H1 (cell line): Measurements from ENCODE around the gene CD44. TPM values are rescaled to one million over a fixed set of nuclear protein-coding genes. Genes with fewer than 3 reads are reported as not detected.

Experiments
- CTCF ChIA-PET: fragments of 300-600 bp; sonication (Branson Sonifier 250); formaldehyde crosslinking; loops from one replicate; lab custom pipeline; 2021; ENCODE audit not compliant: partially characterized antibody; lab: Charles Lee
- POLR2A ChIA-PET: fragments of 300-600 bp; sonication (Branson Sonifier 250); formaldehyde crosslinking; loops from one replicate; lab custom pipeline; 2021; ENCODE audit warnings: inconsistent platforms; ENCODE audit not compliant: partially characterized antibody; lab: Charles Lee
- DNase-seq, 2 experiments: peaks; one replicate each; pipeline versions ENCODE4 v3.0.0 to v3.0.0-alpha.2; 2010 to 2022; ENCODE audit warnings: low spot score in 2 of 2, low read depth in 1 of 2, mixed read lengths in 1 of 2
- FAIRE-seq: peaks from 2 replicates; lab custom pipeline; 2011; peaks lifted over from hg19 to GRCh38; lab: Jason Lieb, UNC
- H2AFZ ChIP-seq: 2 replicates; pipeline ENCODE4 v1.8.1; 2012; ENCODE audit warnings: low read length, inconsistent platforms
- H2AK5ac ChIP-seq: 2 replicates; pipeline ENCODE4 v1.6.1; 2013; ENCODE audit warnings: low read depth, low read length
- H2BK120ac ChIP-seq: replicated peaks from 2 replicates; pipeline ENCODE3; 2013; ENCODE audit warnings: low read depth, low read length, inconsistent platforms
- H2BK12ac ChIP-seq: 2 replicates; pipeline ENCODE4 v1.6.1; 2013; ENCODE audit warnings: low read depth, low read length
- H2BK15ac ChIP-seq: 2 replicates; pipeline ENCODE4 v1.6.1; 2013; ENCODE audit warnings: low read length
- H2BK20ac ChIP-seq: 2 replicates; pipeline ENCODE4 v1.6.1; 2013; ENCODE audit warnings: low read length
- H2BK5ac ChIP-seq: 2 replicates; pipeline ENCODE4 v1.6.1; 2013; ENCODE audit warnings: low read depth, low read length
- H3K14ac ChIP-seq: 2 replicates; pipeline ENCODE4 v1.6.1; 2013; ENCODE audit warnings: inconsistent platforms; ENCODE audit not compliant: insufficient read length
- H3K18ac ChIP-seq: 2 replicates; pipeline ENCODE4 v1.6.1; 2013; ENCODE audit warnings: low read length; ENCODE audit errors: extremely low read depth
- H3K23ac ChIP-seq: 2 replicates; pipeline ENCODE4 v1.6.1; 2013; ENCODE audit warnings: inconsistent platforms; ENCODE audit not compliant: insufficient read length
- H3K23me2 ChIP-seq: 2 replicates; pipeline ENCODE4 v1.6.1; 2013; ENCODE audit warnings: low read depth, low read length
- H3K27ac ChIP-seq: 2 replicates; pipeline ENCODE4 v1.6.1; 2011; ENCODE audit warnings: low read depth, low read length, inconsistent platforms
- H3K27me3 ChIP-seq, 4 experiments: replicated peaks in 1 of 4; 1 replicate in 1 of 4; 2 replicates in 3 of 4; pipeline versions ENCODE4 v1.6.1 to v1.8.1; 2011 to 2013; ENCODE audit warnings: low read length in 3 of 4, mild to moderate bottlenecking in 3 of 4, inconsistent platforms in 2 of 4, mixed read lengths in 2 of 4, moderate library complexity in 1 of 4; ENCODE audit not compliant: control insufficient read depth in 3 of 4, insufficient read depth in 3 of 4; ENCODE audit errors: extremely low read depth in 1 of 4
- H3K36me3 ChIP-seq, 4 experiments: 2 replicates each; pipeline versions ENCODE4 v1.6.1 to v1.8.1; 2011 to 2013; ENCODE audit warnings: mild to moderate bottlenecking in 4 of 4, low read length in 3 of 4, moderate library complexity in 2 of 4, control low read depth in 1 of 4, inconsistent platforms in 1 of 4; ENCODE audit not compliant: insufficient read depth in 4 of 4, control insufficient read depth in 2 of 4
- H3K4ac ChIP-seq: replicated peaks from 2 replicates; pipeline ENCODE3; 2013; ENCODE audit warnings: low read length, low read depth, mixed read lengths, inconsistent platforms; ENCODE audit not compliant: insufficient read length
- H3K4me1 ChIP-seq, 4 experiments: replicated peaks in 1 of 4; 1 replicate in 1 of 4; 2 replicates in 3 of 4; pipeline versions ENCODE4 v1.6.1 to v1.8.1; 2011 to 2013; ENCODE audit warnings: low read length in 3 of 4, inconsistent platforms in 2 of 4, mixed read lengths in 1 of 4; ENCODE audit not compliant: insufficient read depth in 4 of 4, control insufficient read depth in 3 of 4
- H3K4me2 ChIP-seq, 2 experiments: 2 replicates each; pipeline versions ENCODE4 v1.6.1 to v1.8.1; 2011 to 2013; ENCODE audit warnings: low read depth in 2 of 2, low read length in 2 of 2, control low read depth in 1 of 2, inconsistent platforms in 1 of 2, mild to moderate bottlenecking in 1 of 2; ENCODE audit not compliant: insufficient read depth in 1 of 2
- H3K4me3 ChIP-seq, 4 experiments: fragments of 200-600, 300-600 bp in 1 of 4; sonication (generic), shearing (Covaris generic), sonication (Bioruptor Twin) in 1 of 4; 2 replicates each; pipeline versions ENCODE4 v1.5.1 to v1.8.1; 2011 to 2016; ENCODE audit warnings: low read length in 4 of 4, low read depth in 3 of 4, control low read depth in 2 of 4, inconsistent platforms in 2 of 4, mild to moderate bottlenecking in 2 of 4, mixed read lengths in 1 of 4, moderate library complexity in 1 of 4; ENCODE audit not compliant: insufficient read depth in 2 of 4; ENCODE audit errors: extremely low read depth in 1 of 4
- H3K56ac ChIP-seq: replicated peaks from 2 replicates; pipeline ENCODE3; 2013; ENCODE audit warnings: low read depth, mild to moderate bottlenecking, mixed read lengths, low read length, inconsistent platforms; ENCODE audit not compliant: insufficient read length
- H3K79me1 ChIP-seq: 2 replicates; pipeline ENCODE4 v1.6.1; 2013; ENCODE audit warnings: low read depth, low read length, control low read depth
- H3K79me2 ChIP-seq, 2 experiments: 2 replicates each; pipeline versions ENCODE4 v1.6.1 to v1.8.1; 2012 to 2013; ENCODE audit warnings: low read length in 2 of 2, mild to moderate bottlenecking in 2 of 2, inconsistent platforms in 1 of 2; ENCODE audit not compliant: insufficient read depth in 2 of 2, control insufficient read depth in 1 of 2
- H3K9ac ChIP-seq, 4 experiments: replicated peaks in 1 of 4; 1 replicate in 1 of 4; 2 replicates in 3 of 4; pipeline versions ENCODE4 v1.6.1 to v1.8.1; 2011 to 2013; ENCODE audit warnings: low read depth in 3 of 4, low read length in 3 of 4, control low read depth in 2 of 4, mild to moderate bottlenecking in 2 of 4, moderate library complexity in 2 of 4, inconsistent platforms in 1 of 4; ENCODE audit errors: extremely low read depth in 1 of 4
- H3K9me3 ChIP-seq, 2 experiments: 2 replicates each; pipeline versions ENCODE4 v1.6.1 to v1.8.1; 2012 to 2013; ENCODE audit warnings: mild to moderate bottlenecking in 2 of 2, moderate library complexity in 2 of 2, control low read depth in 1 of 2, inconsistent platforms in 1 of 2, low read depth in 1 of 2, low read length in 1 of 2, mixed read lengths in 1 of 2; ENCODE audit not compliant: insufficient read depth in 2 of 2
- H4K20me1 ChIP-seq, 2 experiments: replicated peaks in 1 of 2; 2 replicates each; pipeline versions ENCODE3 to v1.8.1; 2011 to 2013; ENCODE audit warnings: inconsistent platforms in 2 of 2, low read length in 2 of 2, mild to moderate bottlenecking in 1 of 2; ENCODE audit not compliant: insufficient read depth in 2 of 2, control insufficient read depth in 1 of 2
- H4K5ac ChIP-seq: 2 replicates; pipeline ENCODE4 v1.6.1; 2013; ENCODE audit warnings: low read length, low read depth, mixed read lengths, inconsistent platforms; ENCODE audit not compliant: insufficient read length
- H4K8ac ChIP-seq: 2 replicates; pipeline ENCODE4 v1.8.0; 2013; ENCODE audit warnings: mild to moderate bottlenecking, moderate library complexity, low read length, inconsistent platforms; ENCODE audit not compliant: insufficient read depth; ENCODE audit errors: extremely low read depth
- H4K91ac ChIP-seq: replicated peaks from 2 replicates; pipeline ENCODE3; 2013; ENCODE audit warnings: low read length, mixed read lengths, inconsistent platforms; ENCODE audit not compliant: insufficient read length
- EP300 ChIP-seq, 2 experiments: IDR thresholded peaks; 1 replicate in 1 of 2; 2 replicates in 1 of 2; pipeline ENCODE4 v1.6.1; 2011 to 2012; ENCODE audit warnings: low read depth in 2 of 2, low read length in 2 of 2, mild to moderate bottlenecking in 2 of 2, borderline replicate concordance in 1 of 2, inconsistent platforms in 1 of 2, moderate library complexity in 1 of 2
- EZH2 ChIP-seq: fragments of 200-600 bp; sonication (generic); IDR thresholded peaks from 2 replicates; pipeline ENCODE4 v1.7.1; 2012; ENCODE audit warnings: low read depth, mild to moderate bottlenecking, moderate library complexity, low read length, inconsistent platforms; ENCODE audit not compliant: severe bottlenecking
- FOSL1 ChIP-seq: IDR thresholded peaks from 2 replicates; pipeline ENCODE4 v1.6.1; 2011; ENCODE audit warnings: mild to moderate bottlenecking, low read depth, low read length, moderate library complexity; ENCODE audit not compliant: insufficient read depth
- GABPA ChIP-seq: IDR thresholded peaks from 2 replicates; pipeline ENCODE4 v1.6.1; 2011; ENCODE audit warnings: mild to moderate bottlenecking, low read length, moderate library complexity, borderline replicate concordance; ENCODE audit not compliant: insufficient read depth
- GTF2F1 ChIP-seq: IDR thresholded peaks from 2 replicates; pipeline ENCODE4 v1.6.1; 2012; ENCODE audit warnings: low read depth, low read length, improper control_type of control experiment, borderline replicate concordance
- HDAC2 ChIP-seq, 2 experiments: fragments of 300-600 bp in 1 of 2; sonication (generic) in 1 of 2; IDR thresholded peaks; 2 replicates each; pipeline ENCODE4 v1.6.1; 2011 to 2012; ENCODE audit warnings: low read depth in 2 of 2, low read length in 2 of 2, mild to moderate bottlenecking in 2 of 2, moderate library complexity in 2 of 2, borderline replicate concordance in 1 of 2, inconsistent platforms in 1 of 2
- POU5F1 ChIP-seq: IDR thresholded peaks from 2 replicates; pipeline ENCODE4 v1.6.1; 2011; ENCODE audit warnings: low read depth, mild to moderate bottlenecking, low read length, moderate library complexity
- SIN3A ChIP-seq, 2 experiments: IDR thresholded peaks in 1 of 2; conservative IDR thresholded peaks in 1 of 2; 2 replicates each; pipeline ENCODE4 v1.6.1; 2011 to 2012; ENCODE audit warnings: low read length in 2 of 2, improper control_type of control experiment in 1 of 2, low read depth in 1 of 2, mild to moderate bottlenecking in 1 of 2
- SUZ12 ChIP-seq: fragments of 200-600 bp; sonication (generic); IDR thresholded peaks from 2 replicates; pipeline ENCODE4 v1.6.1; 2012; ENCODE audit warnings: mild to moderate bottlenecking, inconsistent platforms, low read length, moderate library complexity, mixed read lengths
- TEAD4 ChIP-seq: IDR thresholded peaks from 2 replicates; pipeline ENCODE4 v1.6.1; 2012; ENCODE audit warnings: low read depth, low read length, inconsistent platforms, mixed read lengths
- YY1 ChIP-seq: IDR thresholded peaks from 2 replicates; pipeline ENCODE4 v1.6.1; 2011; ENCODE audit warnings: low read depth, mild to moderate bottlenecking, low read length
- WGBS, 2 experiments: shearing (Covaris generic) in 1 of 2; methylation state at CpG; one replicate each; pipeline versions ENCODE4 v1.1.6 to v1.1.7; 2013 to 2015; ENCODE audit warnings: low lambda C conversion rate in 2 of 2, mixed read lengths in 2 of 2, inconsistent platforms in 1 of 2, low coverage in 1 of 2, missing lambda C conversion rate in 1 of 2; ENCODE audit not compliant: insufficient replicate concordance in 2 of 2, insufficient coverage in 1 of 2, insufficient read length in 1 of 2; ENCODE audit errors: extremely low coverage in 1 of 2, missing lambda C conversion rate in 1 of 2; 5-methylcytosine and 5-hydroxymethylcytosine counted together
- polyA plus RNA-seq, 7 experiments: library from polyadenylated mRNA; depleted of rRNA in 3 of 7; stranded (reverse) in 5 of 7; unstranded in 2 of 7; fragments of >200 nt in 5 of 7; fragments of 200-250 nt in 2 of 7; gene quantifications; 1 replicate in 5 of 7; 2 replicates in 1 of 7; 4 replicates in 1 of 7; pipeline versions ENCODE4 v1.2.1 to v1.2.3, GENCODE V29; 2011 to 2013; ENCODE audit warnings: missing spikeins in 2 of 7, mixed read lengths in 2 of 7
- total RNA-seq: library from RNA; stranded (reverse); fragmentation: NEBNext Ultra II Directional; extraction: Animal tissue kit (Norgen Biotek cat#: 25700); gene quantifications from 2 replicates; pipeline ENCODE4 v1.2.1, GENCODE V29; 2021
- TF ChIP-seq, protein P1 (sequence below): IDR thresholded peaks from 2 replicates; pipeline ENCODE4 v1.6.1; 2012; ENCODE audit warnings: inconsistent platforms

Gene CD44
- total and polyA plus RNA-seq, 2 of the 8 experiments (the other 6 are each of a cell fraction or from before 2014, with no cell fraction given) = 11.8 to 13.7 TPM

- no peaks in the 10 kb centered on the region for H3K23me2 ChIP-seq
- H2BK15ac ChIP-seq = no peak overlapping the region
- no peak overlapping the region for H4K91ac ChIP-seq
- POLR2A ChIA-PET = no interaction called here
- H3K9me3 ChIP-seq = no peaks in the 10 kb centered on the region
- no peak overlapping the region for H2BK12ac ChIP-seq
- H2BK5ac ChIP-seq = no peak overlapping the region
- H3K79me1 ChIP-seq = no peaks in the 10 kb centered on the region
- H3K9ac ChIP-seq = no peak overlapping the region
- H4K20me1 ChIP-seq = no peaks in the 10 kb centered on the region
- H2BK20ac ChIP-seq = no peak overlapping the region
- H4K8ac ChIP-seq = no peak overlapping the region
- H3K14ac ChIP-seq = no peak overlapping the region
- H3K4me2 ChIP-seq = no peak overlapping the region
- no peak overlapping the region for H2BK120ac ChIP-seq
- H3K4me3 ChIP-seq = no peak overlapping the region
- WGBS, 2 experiments = 94% methylated on average over 2 of the region's 2 CpGs; no CpG with 5 or more reads in 1 of the 2 experiments
- H3K4me1 ChIP-seq = 0 out of 7 replicates have a peak, but pooled peaks cover 0 to 3% (median 0%) of the 10 kb centered on the region in 4 experiments
- CTCF ChIA-PET = no interaction called here
- H3K4ac ChIP-seq = no peak overlapping the region
- FAIRE-seq (no peak), DNase-seq (no peak)
- H3K27me3 ChIP-seq = no peaks in the 10 kb centered on the region
- H3K36me3 ChIP-seq = no peaks in the 10 kb centered on the region
- H3K79me2 ChIP-seq = no peaks in the 10 kb centered on the region
- no peak overlapping the region for H4K5ac ChIP-seq
- no peak overlapping the region for H3K27ac ChIP-seq
- no peak overlapping the region for H2AK5ac ChIP-seq
- no peak overlapping the region for H3K56ac ChIP-seq
- H3K18ac ChIP-seq = no peak overlapping the region
- H3K23ac ChIP-seq = no peak overlapping the region
- no peak overlapping the region for H2AFZ ChIP-seq
- TF ChIP-seq EP300 (IDR thresholded peaks at IDR 0.05; ENCODE audit: borderline replicate concordance in 1 of 2, low read depth in 2 of 2, low read length in 2 of 2) (no peak), FOSL1 (no peak), GABPA (no peak), GTF2F1 (no peak), TEAD4 (no peak), EZH2 (no peak), POU5F1 (no peak), SIN3A (conservative IDR thresholded peaks at IDR 0.05 in 1 of 2, IDR thresholded peaks at IDR 0.05 in 1 of 2; ENCODE audit: low read depth in 1 of 2, low read length in 2 of 2) (no peak), HDAC2 (IDR thresholded peaks at IDR 0.05; ENCODE audit: borderline replicate concordance in 1 of 2, low read depth in 2 of 2, low read length in 2 of 2) (no peak), YY1 (no peak), SUZ12 (no peak)
- TF ChIP-seq, protein P1, sequence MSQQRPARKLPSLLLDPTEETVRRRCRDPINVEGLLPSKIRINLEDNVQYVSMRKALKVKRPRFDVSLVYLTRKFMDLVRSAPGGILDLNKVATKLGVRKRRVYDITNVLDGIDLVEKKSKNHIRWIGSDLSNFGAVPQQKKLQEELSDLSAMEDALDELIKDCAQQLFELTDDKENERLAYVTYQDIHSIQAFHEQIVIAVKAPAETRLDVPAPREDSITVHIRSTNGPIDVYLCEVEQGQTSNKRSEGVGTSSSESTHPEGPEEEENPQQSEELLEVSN = no peak
Measured at GRCh38 chr11:35121326-35121865, 17.6 kb upstream of the CD44 start.
